Measurements from ENCODE around the gene FUOM.

Gene FUOM

GRCh38 chr10:133366130-133366478 lies 8.3 kb upstream of the FUOM start:
- DNase-seq = no peak

GRCh38 chr10:133365461-133366129 lies 7.8 kb upstream of the FUOM start:
- DNase-seq = no peak

DNA sequence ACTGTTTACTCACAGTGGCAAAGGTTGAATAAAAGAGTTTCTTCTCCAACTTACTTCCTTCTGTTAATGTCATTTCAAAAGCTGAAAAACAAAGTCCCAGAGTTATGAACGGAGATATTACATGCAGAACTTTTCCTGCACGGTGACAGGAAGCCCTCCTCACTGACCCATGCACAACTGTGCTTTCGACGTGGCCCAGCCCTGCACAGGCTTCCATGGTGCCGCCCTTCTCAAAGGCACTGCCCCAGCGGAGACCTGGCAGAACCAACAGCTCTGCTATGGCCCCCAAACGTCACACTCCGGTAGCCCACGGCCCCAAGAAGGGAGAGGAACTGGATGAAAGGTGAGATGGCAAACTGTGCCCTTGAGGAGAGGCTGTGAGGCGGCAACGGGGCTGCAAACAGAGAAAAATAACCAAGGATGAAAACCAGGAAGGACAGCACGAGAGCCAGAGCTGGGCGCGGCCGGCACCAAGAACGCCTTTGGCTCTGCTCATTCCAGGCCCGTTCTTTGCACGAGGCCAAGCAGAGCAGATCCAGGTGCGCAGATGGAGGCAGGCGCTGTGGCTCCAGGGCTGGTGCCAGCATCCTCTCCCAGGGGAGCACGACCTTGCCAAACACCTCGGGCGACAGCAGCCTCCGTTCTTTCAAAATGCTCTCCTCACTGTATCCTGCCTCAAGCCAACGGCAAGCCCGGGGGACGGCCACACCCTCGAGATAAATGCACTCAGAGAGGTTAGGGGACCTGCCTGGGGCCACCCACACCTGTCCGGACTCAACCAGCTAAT lies 7.0 kb upstream of the FUOM start:
- no peak for DNase-seq

- DNase-seq = no peak
Observed at GRCh38 chr10:133362846-133363245, 5.0 kb upstream of the FUOM start.

- no peak for DNase-seq
Observed at GRCh38 chr10:133361773-133362441, 4.1 kb upstream of the FUOM start.

- no peak for DNase-seq
Observed at GRCh38 chr10:133361227-133361626, 3.4 kb upstream of the FUOM start.

GRCh38 chr10:133359972-133360610 lies 2.3 kb upstream of the FUOM start:
- no peak for DNase-seq

- peak; percentile 20 for DNase-seq
Observed at GRCh38 chr10:133359554-133359971, 1.7 kb upstream of the FUOM start.

DNA sequence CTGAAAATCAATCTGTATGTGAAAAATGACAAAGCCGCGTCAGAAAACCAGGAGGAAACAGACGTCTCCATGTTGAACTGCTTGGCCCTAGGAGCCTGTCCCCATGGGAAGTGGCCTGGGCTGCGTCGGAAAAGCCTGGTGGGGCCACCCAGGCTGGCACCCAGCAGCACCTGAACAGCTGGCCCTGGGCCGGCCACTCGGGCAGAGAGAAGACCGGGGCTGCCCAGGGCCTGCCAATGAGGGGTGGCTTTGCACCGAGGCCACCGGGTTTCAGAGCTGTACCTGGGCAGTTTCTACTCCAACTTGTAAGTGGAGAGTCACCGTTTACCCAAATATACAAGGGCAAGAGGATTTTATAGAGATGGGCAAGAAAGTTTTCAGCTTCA lies 1.1 kb upstream of the FUOM start:
- no peak for DNase-seq

DNA sequence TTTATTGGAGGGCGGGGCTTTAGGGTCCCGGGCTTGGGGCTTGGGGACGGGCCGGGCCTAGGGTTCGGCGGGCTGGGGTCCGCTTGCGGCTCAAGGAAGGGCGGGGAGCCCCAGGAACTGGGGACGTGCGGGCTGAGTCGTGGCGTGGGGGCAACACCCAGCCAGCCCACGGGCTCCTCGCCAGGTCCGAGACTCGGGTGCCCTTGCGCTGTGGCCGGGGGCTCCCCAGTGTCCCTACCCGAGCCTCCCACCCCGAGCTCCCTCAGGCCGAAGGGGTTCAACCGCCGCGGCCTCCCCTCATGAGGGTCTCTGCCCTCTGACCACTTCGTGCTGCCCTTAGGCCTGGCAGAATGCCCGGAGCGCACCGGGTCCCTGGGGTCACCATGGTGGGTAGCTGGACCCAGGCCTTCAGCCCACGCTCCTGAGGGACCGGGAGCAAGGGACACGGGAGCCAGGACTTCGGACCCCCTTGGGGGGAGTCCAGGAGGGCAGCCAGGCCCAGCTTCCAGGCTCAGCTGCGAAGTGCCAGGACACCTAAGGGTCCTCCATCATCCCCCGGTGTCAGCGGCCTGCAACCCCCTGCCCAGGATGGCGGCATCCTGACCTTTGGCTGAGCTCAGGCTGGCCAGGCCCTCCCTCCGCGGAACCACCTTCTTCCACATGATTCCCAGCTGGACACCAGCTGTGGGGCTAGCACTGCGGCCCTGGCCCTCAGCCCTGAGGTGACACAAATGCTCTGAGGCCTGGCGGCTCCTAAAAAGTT lies 524 bp upstream of the FUOM start:
- DNase-seq = no peak

- no peak for DNase-seq
Observed at GRCh38 chr10:133356549-133357284, 1.1 kb downstream of the FUOM start.

GRCh38 chr10:133355991-133356390 lies 1.8 kb downstream of the FUOM start:
- no peak for DNase-seq

DNA sequence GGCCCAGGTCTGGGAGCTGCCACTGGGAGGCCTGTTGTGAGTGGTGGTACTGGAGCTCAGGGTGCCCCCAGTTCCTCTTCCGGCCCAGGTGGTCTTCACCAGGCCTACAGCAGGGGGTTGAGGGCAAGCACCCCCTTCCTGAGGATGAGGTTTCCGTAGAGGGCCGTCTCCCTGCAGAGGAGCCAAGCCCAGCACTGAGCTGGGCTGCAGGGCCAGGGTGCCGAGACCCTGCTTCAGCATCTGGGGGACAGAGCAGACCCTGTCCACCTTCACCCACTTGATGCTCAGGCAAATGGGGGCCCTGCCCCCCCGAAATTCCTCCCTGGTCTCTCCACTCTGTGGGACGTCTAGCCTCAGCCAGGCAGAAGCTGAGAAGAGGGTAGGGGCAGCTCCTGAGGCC lies 2.6 kb downstream of the FUOM start:
- no peak for DNase-seq

DNA sequence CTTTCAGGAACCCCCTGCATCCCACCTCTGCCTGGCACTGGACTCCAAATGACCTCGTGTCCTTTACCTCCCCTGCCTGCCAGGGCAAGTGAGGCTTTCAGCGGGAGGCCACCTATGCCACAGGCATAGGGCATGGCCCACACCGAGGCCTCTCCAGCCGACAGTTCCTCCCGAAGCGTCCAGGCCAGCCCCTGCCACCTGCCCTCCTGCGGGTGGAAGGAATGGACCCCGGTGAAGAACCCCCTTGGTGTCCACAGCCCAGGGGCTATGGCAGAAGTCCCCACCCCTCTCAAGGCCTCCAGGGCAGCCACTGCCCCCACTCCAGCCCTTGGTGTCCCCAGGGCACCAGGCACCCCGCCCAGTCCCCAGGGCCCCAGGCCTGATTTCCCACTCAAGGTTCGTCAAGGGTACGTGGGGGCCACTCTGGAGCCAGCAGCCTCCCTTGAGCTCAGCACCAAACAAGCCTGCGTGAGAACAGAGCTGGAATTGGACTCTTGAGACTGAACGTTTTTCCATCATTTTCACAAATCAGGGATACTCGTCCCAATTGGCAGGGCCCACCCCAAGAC lies 3.1 kb downstream of the FUOM start:
- no peak for DNase-seq

DNA sequence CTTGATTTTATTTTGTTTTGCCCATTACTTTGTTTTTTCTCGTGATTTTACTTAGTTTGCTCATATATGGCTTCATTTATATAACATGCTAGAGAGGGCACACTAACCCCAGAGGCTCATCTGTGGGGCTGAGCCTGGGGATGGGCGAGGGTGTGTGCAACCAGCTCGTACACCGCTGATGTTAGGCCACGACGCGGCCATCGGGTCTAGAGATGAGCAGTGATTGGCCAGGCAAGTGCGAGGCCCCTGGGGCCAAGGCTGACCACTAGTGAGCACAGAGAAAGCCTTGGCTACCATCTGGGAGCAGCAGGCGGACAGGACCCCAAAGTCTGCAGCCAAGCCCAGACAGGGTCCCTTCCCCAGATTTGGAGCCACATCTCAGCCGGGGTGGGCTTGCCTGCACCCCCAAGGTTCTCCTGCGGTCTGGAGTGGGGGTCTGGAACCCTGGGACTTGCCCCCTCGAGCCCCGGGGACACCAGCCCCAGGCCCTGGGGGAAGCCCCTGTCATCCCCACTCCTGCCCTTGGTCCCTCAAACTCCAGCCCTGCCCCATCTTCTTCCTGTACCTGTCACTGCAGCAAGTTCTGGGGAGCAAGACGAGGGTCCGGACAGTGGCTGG lies 3.7 kb downstream of the FUOM start:
- no peak for DNase-seq

- no peak for DNase-seq
Observed at GRCh38 chr10:133353202-133353959, 4.4 kb downstream of the FUOM start.

GRCh38 chr10:133351408-133352318 lies 6.2 kb downstream of the FUOM start:
- no peak for DNase-seq

- DNase-seq = no peak
Observed at GRCh38 chr10:133350950-133351329, 6.9 kb downstream of the FUOM start.

DNA sequence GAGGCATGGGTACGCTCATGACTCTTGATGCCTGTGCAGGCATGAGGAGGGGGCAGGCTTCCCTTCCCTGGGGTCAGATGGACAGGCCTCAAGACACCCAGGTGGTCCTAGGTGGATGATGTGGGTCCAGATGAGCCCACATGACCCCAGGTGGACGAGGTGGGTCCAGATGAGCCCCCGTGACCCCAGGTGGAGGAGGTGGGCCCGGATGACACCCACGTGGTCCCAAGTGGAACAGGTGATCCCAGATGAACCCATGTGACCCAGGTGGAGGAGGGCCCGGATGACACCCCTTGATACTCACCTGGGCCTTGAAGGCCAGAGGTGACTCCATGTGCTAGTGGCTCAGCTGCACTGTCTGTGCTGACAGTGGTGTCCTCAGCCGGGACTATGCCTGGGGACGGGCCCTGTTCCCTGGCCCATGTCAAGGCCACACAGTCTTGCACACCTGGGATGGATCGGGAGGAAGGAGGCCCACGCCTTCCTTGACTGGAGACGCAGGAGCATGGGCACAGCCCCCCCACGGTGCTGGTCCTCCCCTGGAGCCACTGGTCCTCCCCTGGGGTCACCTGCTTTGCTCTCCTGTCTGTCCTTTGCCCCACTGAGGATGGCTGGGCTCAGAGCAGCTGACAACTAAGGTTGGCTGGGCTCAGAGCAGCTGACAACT lies 7.4 kb downstream of the FUOM start:
- DNase-seq = no peak

All from RPMI8226 (cell line).